ENCODE measurements around the gene DGCR8. TPM values are rescaled to one million over a fixed set of nuclear protein-coding genes. Genes with fewer than 3 reads are reported as not detected.
A peak's percentile ranks its signal among the peaks of the same experiment; 100 is the strongest.

DGCR8 gene
- polyA plus RNA-seq, 1 experiment: 21.3 TPM

DNA sequence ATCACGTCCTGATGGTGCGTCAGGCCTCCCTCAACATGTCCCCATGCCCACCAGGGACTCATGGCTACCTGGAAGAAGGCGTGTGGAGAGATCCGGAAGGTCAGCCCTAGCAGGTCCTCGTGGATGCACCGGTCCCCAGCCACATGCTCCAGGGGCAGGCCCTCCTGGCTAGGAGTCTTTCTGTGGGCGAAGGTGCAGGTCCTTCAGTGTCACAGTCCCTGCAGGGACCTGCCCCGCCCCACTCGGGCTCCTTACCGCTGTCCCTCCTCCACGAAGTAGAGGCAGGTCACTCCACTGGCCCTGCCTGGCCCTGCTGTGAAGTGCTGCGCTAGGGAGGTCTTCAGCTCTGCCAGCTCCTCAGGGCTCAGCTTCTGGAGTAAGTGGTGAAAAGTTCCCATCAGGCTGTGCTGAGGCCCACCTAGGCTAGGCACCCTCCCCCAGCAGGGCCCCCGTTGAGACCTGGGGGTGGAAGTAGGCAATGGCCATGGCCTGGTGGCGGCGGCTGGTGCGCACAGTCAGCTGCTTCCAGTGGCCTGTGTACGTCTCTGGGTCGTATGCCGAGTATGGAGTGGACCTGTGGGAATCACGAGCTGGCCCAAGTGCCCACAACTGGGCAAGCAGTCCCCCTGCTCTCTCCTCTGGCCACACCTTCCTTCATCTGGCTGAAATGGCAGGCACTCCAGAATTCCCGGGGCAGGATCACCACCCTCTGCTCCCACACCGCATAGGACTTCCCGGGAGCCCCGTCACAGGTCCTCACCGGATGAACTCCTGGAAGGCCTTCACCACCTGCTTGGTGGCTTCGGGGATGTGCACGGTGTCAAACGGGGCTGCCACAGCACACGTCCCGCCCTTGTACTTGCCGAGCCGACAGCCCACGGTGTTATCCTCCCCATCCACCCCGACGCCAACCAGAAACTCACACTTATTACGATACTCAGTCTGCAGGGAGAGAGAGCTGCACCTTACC is 34.8 kb downstream of the DGCR8 start:
- TF ChIP-seq, protein P1, sequence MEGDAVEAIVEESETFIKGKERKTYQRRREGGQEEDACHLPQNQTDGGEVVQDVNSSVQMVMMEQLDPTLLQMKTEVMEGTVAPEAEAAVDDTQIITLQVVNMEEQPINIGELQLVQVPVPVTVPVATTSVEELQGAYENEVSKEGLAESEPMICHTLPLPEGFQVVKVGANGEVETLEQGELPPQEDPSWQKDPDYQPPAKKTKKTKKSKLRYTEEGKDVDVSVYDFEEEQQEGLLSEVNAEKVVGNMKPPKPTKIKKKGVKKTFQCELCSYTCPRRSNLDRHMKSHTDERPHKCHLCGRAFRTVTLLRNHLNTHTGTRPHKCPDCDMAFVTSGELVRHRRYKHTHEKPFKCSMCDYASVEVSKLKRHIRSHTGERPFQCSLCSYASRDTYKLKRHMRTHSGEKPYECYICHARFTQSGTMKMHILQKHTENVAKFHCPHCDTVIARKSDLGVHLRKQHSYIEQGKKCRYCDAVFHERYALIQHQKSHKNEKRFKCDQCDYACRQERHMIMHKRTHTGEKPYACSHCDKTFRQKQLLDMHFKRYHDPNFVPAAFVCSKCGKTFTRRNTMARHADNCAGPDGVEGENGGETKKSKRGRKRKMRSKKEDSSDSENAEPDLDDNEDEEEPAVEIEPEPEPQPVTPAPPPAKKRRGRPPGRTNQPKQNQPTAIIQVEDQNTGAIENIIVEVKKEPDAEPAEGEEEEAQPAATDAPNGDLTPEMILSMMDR (IDR thresholded peaks at IDR 0.05; ENCODE audit: insufficient read depth, low read depth, low read length): no peak
- DNase-seq (ENCODE audit: low read depth): no peak
- CTCF ChIA-PET: interaction anchor here (2.0 kb wide), 1 partner anchor 145 kb away, joined by 5 read pairs; no protein-coding TSS in a partner anchor
- POLR2A ChIA-PET: no interaction called here
- Histone ChIP-seq H3K27me3 (ENCODE audit: control insufficient read depth, insufficient read depth, low read length) (no peaks in the 10 kb centered on the region), H3K36me3 (ENCODE audit: control insufficient read depth, insufficient read depth, low read length) (peaks cover 38% of the 10 kb centered on the region), H3K4me3 (ENCODE audit: low read depth, low read length) (no peak overlapping the region)

DNA sequence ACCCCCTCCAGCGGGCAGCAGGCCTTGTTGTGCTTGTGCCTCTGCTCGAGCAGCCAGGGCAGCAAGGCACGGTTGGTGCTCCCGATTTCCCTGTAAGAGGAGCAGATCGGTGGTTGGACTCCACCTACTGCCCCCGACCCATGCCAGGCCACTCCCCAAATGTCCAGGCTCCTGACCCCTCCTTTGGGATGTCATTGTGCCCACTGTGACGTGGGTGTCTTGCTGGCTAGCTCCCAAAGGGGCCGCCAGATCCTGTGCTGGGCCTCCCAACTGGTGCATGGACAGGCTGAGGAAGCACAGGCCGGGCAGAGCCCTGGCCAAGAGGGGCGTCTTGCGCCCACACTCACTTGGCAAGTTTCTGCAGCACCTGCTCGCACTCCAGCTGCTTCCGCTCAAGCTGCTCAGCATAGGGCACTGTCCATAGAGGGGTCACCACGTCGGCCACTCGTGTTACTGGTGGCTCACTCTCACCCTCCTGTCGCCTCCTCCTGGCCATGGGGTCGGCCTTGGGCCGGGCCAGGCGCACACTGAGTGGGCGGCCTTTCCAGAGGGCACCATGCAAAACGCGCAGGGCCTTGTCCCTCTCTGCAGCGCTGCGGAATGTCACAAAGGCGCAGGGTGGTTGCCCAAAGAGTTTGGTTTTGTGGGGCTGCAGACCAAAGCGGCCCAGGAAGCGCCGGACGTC is 35.8 kb downstream of the DGCR8 start, which contains the start of gene RANBP1:
RANBP1 (plus strand) TSS at position 414 of the 685 bp plus-strand sequence; CDS start at position 495, 81 bp downstream.
- POLR2A ChIA-PET: no interaction called here
- Histone ChIP-seq H3K36me3 (ENCODE audit: control insufficient read depth, insufficient read depth, low read length) (peaks cover 43% of the 10 kb centered on the region), H3K4me3 (ENCODE audit: low read depth, low read length) (peak within 1 kb of the TSS; percentile 99), H3K27me3 (ENCODE audit: control insufficient read depth, insufficient read depth, low read length) (no peaks in the 10 kb centered on the region)
- no peak for DNase-seq (ENCODE audit: low read depth)
- CTCF ChIA-PET: interaction anchor here (2.0 kb wide), 1 partner anchor 146 kb away, joined by 5 read pairs; no protein-coding TSS in a partner anchor
- TF ChIP-seq, protein P1 (IDR thresholded peaks at IDR 0.05; ENCODE audit: insufficient read depth, low read depth, low read length): no peak

- Histone ChIP-seq H3K4me3 (ENCODE audit: low read depth, low read length) (peak overlapping the region; percentile 99), H3K36me3 (ENCODE audit: control insufficient read depth, insufficient read depth, low read length) (peaks cover 43% of the 10 kb centered on the region), H3K27me3 (ENCODE audit: control insufficient read depth, insufficient read depth, low read length) (no peaks in the 10 kb centered on the region)
- POLR2A ChIA-PET: no interaction called here
- DNase-seq (ENCODE audit: low read depth): no peak
- CTCF ChIA-PET: interaction anchor here (2.0 kb wide), 1 partner anchor 147 kb away, joined by 5 read pairs; no protein-coding TSS in a partner anchor
- TF ChIP-seq, protein P1 (IDR thresholded peaks at IDR 0.05; ENCODE audit: insufficient read depth, low read depth, low read length): no peak
These were observed 36.4 kb downstream of the DGCR8 start for GRCh38 chr22:20116376-20116950.

DNA sequence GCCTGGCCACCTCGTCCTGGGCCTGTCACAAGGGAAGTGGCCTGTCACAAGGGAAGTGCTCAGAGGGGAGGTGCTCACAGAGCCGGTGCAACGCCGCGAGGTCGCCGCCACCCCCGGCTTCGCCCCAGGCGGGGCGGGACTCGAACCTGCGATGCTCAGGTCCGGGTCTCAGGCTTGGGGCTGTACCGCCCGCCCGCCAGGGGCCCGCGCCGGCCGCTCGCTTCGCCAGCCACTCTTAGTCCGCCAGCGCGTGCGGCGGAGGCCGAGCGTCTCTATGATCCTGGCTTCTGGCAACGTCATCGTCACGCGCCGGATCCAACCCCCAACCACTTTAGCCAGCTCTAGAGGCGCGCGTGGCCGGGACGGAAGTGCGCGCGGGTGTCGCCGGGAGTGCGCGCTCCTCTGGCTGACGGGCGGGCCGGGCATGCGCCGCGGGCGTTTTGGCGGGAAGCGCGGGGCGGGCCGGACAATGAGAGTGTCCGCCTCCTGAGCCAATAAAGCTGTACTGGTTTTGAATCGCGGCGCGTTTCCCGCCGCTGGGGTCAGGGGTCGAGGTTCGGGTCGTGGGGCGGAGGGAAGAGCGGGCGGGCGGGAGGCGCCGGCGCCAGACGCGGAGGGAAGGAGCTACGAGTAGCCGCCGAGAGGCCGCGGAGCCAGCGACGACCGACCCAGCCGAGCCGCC is 37.1 kb downstream of the DGCR8 start, which contains the start of gene TRMT2A:
TRMT2A (minus strand) TSS at position 276 of the 682 bp plus-strand sequence. CDS start 320 bp downstream, outside the sequence.
- Histone ChIP-seq H3K4me3 (ENCODE audit: low read depth, low read length) (peak within 1 kb of the TSS; percentile 99), H3K27me3 (ENCODE audit: control insufficient read depth, insufficient read depth, low read length) (no peaks in the 10 kb centered on the region), H3K36me3 (ENCODE audit: control insufficient read depth, insufficient read depth, low read length) (peaks cover 38% of the 10 kb centered on the region)
- TF ChIP-seq, protein P1 (IDR thresholded peaks at IDR 0.05; ENCODE audit: insufficient read depth, low read depth, low read length): no peak
- ChIA-PET POLR2A (no interaction called here), CTCF (interaction anchor here (0.7 kb wide), 1 partner anchor 40 kb away, joined by 3 read pairs; no protein-coding TSS in a partner anchor)
- peak; percentile 77 for DNase-seq (ENCODE audit: low read depth)

All from BJ (cell line).